Sigmoid colon (tissue), 7 donors: ENCODE measurements around the gene TMEM14C. TPM values are rescaled to one million over a fixed set of nuclear protein-coding genes. Genes with fewer than 3 reads are reported as not detected.
A peak's percentile ranks its signal among the peaks of the same experiment; 100 is the strongest.

Experiments used
- DNase-seq: peaks from one replicate; pipeline ENCODE4 v3.0.0-alpha.2; 2019
- H3K27ac ChIP-seq, 4 donors: fragments of 200-600 bp; sonication (generic); one replicate each; pipeline ENCODE4 v1.5.1; 2016 to 2019; ENCODE audit warnings: mild to moderate bottlenecking in 1 of 4
- H3K27me3 ChIP-seq, 3 donors: fragments of 200-600 bp; sonication (generic); one replicate each; pipeline ENCODE4 v1.5.1; 2019; ENCODE audit warnings: mild to moderate bottlenecking in 1 of 3
- H3K36me3 ChIP-seq, 4 donors: fragments of 200-600 bp; sonication (generic); one replicate each; pipeline ENCODE4 v1.5.1; 2016 to 2019
- H3K4me1 ChIP-seq, 4 donors: fragments of 200-600 bp; sonication (generic); one replicate each; pipeline ENCODE4 v1.5.1; 2017 to 2019
- H3K4me3 ChIP-seq, 4 donors: fragments of 200-600 bp; sonication (generic); one replicate each; pipeline ENCODE4 v1.5.1; 2017 to 2019; ENCODE audit warnings: mild to moderate bottlenecking in 2 of 4, moderate library complexity in 1 of 4
- H3K9me3 ChIP-seq, 4 donors: fragments of 200-600 bp in 3 of 4; sonication (generic) in 3 of 4; one replicate each; pipeline versions ENCODE4 v1.5.1 to v1.6.1; 2013 to 2019
- EP300 ChIP-seq, 4 donors: sonication (generic); formaldehyde crosslinking; IDR thresholded peaks; one replicate each; pipeline ENCODE4 v1.6.1; 2017; ENCODE audit warnings: antibody characterized with exemption in 4 of 4
- POLR2A ChIP-seq, 2 donors: fragments of 450-650 bp; IDR thresholded peaks; one replicate each; pipeline ENCODE4 v1.6.1; 2016; ENCODE audit warnings: antibody characterized with exemption in 2 of 2, mild to moderate bottlenecking in 2 of 2, moderate library complexity in 2 of 2
- POLR2AphosphoS5 ChIP-seq, 4 donors: sonication (generic); formaldehyde crosslinking; IDR thresholded peaks; one replicate each; pipeline ENCODE4 v1.6.1; 2017; ENCODE audit warnings: antibody characterized with exemption in 4 of 4
- WGBS, 2 donors: extraction: QIAGEN DNeasy Blood & Tissue Kit; methylation state at CpG; one replicate each; pipeline ENCODE4 v1.1.7; 2013; 5-methylcytosine and 5-hydroxymethylcytosine counted together
- intact Hi-C: fragments of 100-400 bp; cut with DNase I; formaldehyde crosslinking; loops from one replicate; pipeline ENCODE4 v1.15.1; 2023
- polyA plus RNA-seq, 3 donors: library from polyadenylated mRNA; stranded (reverse); fragments of 200-250 nt; gene quantifications; one replicate each; pipeline ENCODE4 v1.2.3, GENCODE V29; 2013
- total RNA-seq, 4 donors: library from RNA; depleted of rRNA; stranded (reverse); fragments of >200 nt; gene quantifications; one replicate each; pipeline ENCODE4 v1.1.0, GENCODE V29; 2016
- TF ChIP-seq, protein P1 (sequence below), 4 experiments: fragments of 450-650 bp in 3 of 4; fragments of 200-600 bp in 1 of 4; IDR thresholded peaks; one replicate each; pipeline ENCODE4 v1.5.1; 2016 to 2019; ENCODE audit warnings: antibody characterized with exemption in 4 of 4, mild to moderate bottlenecking in 3 of 4, moderate library complexity in 2 of 4
- donor health status: healthy with polysubstance abuse.
- donor health status: Bipolar disorder and iron deficiency.
- donor health status: healthy.

The TMEM14C gene
- total and polyA plus RNA-seq, 7 donors = 86.0 to 199 (median 130) TPM

DNA sequence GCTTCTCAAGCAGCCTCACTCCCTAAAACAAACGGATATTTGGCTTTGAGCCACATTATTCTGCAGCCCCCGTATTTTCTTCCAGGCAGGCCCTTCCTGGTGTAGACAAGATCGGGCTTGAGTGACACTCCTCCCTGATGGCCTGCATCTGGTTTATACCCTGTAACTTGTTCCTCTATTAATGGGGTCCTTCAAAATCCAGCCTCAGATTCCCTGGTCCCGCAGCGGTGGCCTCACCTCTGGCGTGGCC is 375 bp upstream of the TMEM14C start:
- intact Hi-C loops = loop anchor here (2.0 to 10.0 kb wide), 2 partner anchors 28 to 118 kb away; partner anchors contain the start of genes C6orf52 and PAK1IP1
- peaks cover 0 to 36% (median 28%) of the 10 kb centered on the region in 4 donors for H3K4me1 ChIP-seq
- H3K9me3 ChIP-seq = peaks cover 0 to 4% (median 0%) of the 10 kb centered on the region in 4 donors
- TF ChIP-seq POLR2AphosphoS5 (IDR thresholded peaks at IDR 0.05) = no peak
- no peak for TF ChIP-seq EP300 (IDR thresholded peaks at IDR 0.05)
- TF ChIP-seq, protein P1, sequence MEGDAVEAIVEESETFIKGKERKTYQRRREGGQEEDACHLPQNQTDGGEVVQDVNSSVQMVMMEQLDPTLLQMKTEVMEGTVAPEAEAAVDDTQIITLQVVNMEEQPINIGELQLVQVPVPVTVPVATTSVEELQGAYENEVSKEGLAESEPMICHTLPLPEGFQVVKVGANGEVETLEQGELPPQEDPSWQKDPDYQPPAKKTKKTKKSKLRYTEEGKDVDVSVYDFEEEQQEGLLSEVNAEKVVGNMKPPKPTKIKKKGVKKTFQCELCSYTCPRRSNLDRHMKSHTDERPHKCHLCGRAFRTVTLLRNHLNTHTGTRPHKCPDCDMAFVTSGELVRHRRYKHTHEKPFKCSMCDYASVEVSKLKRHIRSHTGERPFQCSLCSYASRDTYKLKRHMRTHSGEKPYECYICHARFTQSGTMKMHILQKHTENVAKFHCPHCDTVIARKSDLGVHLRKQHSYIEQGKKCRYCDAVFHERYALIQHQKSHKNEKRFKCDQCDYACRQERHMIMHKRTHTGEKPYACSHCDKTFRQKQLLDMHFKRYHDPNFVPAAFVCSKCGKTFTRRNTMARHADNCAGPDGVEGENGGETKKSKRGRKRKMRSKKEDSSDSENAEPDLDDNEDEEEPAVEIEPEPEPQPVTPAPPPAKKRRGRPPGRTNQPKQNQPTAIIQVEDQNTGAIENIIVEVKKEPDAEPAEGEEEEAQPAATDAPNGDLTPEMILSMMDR (IDR thresholded peaks at IDR 0.05) = no peak
- no peak for TF ChIP-seq POLR2A (IDR thresholded peaks at IDR 0.05)
- no peaks in the 10 kb centered on the region for H3K27me3 ChIP-seq
- H3K4me3 ChIP-seq = peak overlapping the region; percentile 74 to 85 (median 79)
- peaks cover 0 to 21% (median 8%) of the 10 kb centered on the region in 4 donors for H3K36me3 ChIP-seq
- H3K27ac ChIP-seq = peak overlapping the region; percentile 91 to 94 (median 93)
- 1% methylated on average over 6 of the region's 6 CpGs for WGBS, 2 donors
- no peak for DNase-seq

DNA sequence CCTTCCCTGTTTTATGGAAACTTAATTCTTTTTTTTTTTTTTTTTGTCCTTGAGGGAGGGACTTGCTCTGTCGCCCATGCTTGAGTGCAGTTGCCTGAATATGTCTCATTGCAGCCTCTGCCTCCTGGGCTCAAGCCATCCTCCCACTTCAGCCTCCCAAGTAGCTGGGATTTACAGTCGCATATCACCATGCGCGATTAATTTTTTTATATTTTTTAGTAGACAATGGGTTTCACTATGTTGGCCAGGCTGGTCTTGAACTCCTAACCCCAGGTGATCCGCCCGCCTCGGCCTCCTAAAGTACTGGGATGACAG is 654 bp downstream of the TMEM14C start:
- peak overlapping the region; percentile 91 to 94 (median 93) for H3K27ac ChIP-seq
- H3K4me1 ChIP-seq = peaks cover 0 to 36% (median 28%) of the 10 kb centered on the region in 4 donors
- DNase-seq = no peak
- H3K4me3 ChIP-seq = peak overlapping the region; percentile 74 to 85 (median 79)
- H3K36me3 ChIP-seq = peaks cover 0 to 31% (median 8%) of the 10 kb centered on the region in 4 donors
- H3K9me3 ChIP-seq = peaks cover 0 to under 1% (median 0%) of the 10 kb centered on the region in 4 donors
- intact Hi-C loops = loop anchor here (1.0 to 10.0 kb wide), 3 partner anchors 24 to 119 kb away; partner anchors contain the start of genes C6orf52, PAK1IP1 and TMEM14B
- WGBS, 2 donors = 8 to 39% methylated on average over 7 of the region's 7 CpGs
- no peaks in the 10 kb centered on the region for H3K27me3 ChIP-seq
- TF ChIP-seq POLR2AphosphoS5 (IDR thresholded peaks at IDR 0.05) (no peak), EP300 (IDR thresholded peaks at IDR 0.05) (no peak)

DNA sequence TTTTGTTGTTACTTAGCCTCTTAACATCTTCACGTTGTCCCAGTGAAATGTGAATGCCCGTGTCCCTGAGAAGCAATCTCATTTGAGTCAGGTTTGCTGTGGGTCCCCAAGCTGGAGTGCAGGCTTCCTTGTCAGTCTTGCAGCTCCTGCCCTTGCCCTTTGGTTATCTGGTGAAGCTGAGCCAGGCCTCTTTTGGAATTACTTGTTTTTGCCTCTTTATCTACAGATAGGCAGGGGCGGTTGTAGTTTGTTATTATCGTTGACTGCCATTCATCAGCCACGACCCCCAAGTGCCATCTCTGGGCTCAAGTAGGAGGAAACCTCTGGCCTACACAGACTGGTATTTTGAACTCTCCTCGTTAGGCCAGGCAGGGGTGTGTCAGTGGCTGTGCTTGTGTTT is 2.2 kb downstream of the TMEM14C start:
- H3K36me3 ChIP-seq = peaks cover 0 to 46% (median 13%) of the 10 kb centered on the region in 4 donors
- H3K4me3 ChIP-seq = no peak overlapping the region
- H3K27ac ChIP-seq = no peak overlapping the region
- no peaks in the 10 kb centered on the region for H3K27me3 ChIP-seq
- intact Hi-C loops = loop anchor here (10.0 kb wide), 1 partner anchor 120 kb away; no protein-coding TSS in a partner anchor
- H3K9me3 ChIP-seq = no peaks in the 10 kb centered on the region
- H3K4me1 ChIP-seq = peaks cover 0 to 35% (median 28%) of the 10 kb centered on the region in 4 donors
- 84 to 89% methylated on average over 6 of the region's 6 CpGs for WGBS, 2 donors
- DNase-seq = peak; percentile 8
- no peak for TF ChIP-seq POLR2A (IDR thresholded peaks at IDR 0.05)
- TF ChIP-seq EP300 (IDR thresholded peaks at IDR 0.05) = no peak
- TF ChIP-seq, protein P1 (IDR thresholded peaks at IDR 0.05) = no peak
- TF ChIP-seq POLR2AphosphoS5 (IDR thresholded peaks at IDR 0.05) = no peak

DNA sequence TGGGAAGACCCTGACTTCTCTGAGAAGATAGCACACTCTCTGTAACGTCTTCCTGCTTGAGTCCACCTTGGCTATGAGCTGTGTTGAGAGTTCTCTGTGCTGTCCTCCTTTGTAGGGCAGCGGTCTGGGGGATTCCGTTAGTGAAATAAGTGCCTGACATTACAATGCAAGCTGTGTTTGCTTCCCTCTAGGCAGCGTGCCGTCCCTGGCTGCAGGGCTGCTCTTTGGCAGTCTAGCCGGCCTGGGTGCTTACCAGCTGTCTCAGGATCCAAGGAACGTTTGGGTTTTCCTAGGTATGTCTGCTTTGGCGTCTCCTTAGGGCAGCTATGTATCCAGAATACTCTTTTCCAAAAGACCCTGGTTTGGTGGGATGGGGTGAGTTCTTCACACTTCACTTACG is 2.8 kb downstream of the TMEM14C start:
- Histone ChIP-seq H3K4me1 (peaks cover 0 to 36% (median 28%) of the 10 kb centered on the region in 4 donors), H3K4me3 (no peak overlapping the region), H3K27ac (no peak overlapping the region), H3K27me3 (no peaks in the 10 kb centered on the region), H3K9me3 (no peaks in the 10 kb centered on the region), H3K36me3 (peaks cover 0 to 53% (median 19%) of the 10 kb centered on the region in 4 donors)
- intact Hi-C loops = loop anchor here (10.0 kb wide), 1 partner anchor 121 kb away; no protein-coding TSS in a partner anchor
- DNase-seq = no peak
- TF ChIP-seq EP300 (IDR thresholded peaks at IDR 0.05) (no peak), POLR2A (IDR thresholded peaks at IDR 0.05) (no peak), POLR2AphosphoS5 (IDR thresholded peaks at IDR 0.05) (no peak)
- TF ChIP-seq, protein P1 (IDR thresholded peaks at IDR 0.05) = no peak
- WGBS, 2 donors = 91 to 93% methylated on average over 9 of the region's 9 CpGs

DNA sequence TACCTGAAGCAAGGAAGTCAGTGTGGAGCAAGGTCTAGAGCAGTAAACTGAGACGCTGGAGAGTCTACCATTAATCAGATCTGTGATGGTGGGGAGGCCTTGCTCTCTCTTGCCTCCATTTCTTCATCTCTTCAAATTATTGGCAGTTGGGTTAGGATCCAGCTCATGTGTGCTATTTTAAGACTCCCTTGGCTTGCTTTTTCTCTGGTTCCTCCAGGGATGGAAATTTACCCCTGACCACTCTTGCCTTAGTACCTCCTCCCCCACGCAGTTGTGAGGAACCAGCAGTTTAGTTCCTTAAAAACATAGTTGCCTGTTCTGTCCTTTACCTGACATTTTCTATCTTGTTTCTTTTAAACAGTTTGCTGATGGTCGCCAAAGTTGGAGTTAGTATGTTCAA is 7.4 kb downstream of the TMEM14C start:
- Histone ChIP-seq H3K9me3 (no peaks in the 10 kb centered on the region), H3K36me3 (peaks cover 0 to 68% (median 22%) of the 10 kb centered on the region in 4 donors), H3K27ac (no peak overlapping the region), H3K4me1 (peaks cover 0 to 18% (median 7%) of the 10 kb centered on the region in 4 donors), H3K27me3 (no peaks in the 10 kb centered on the region), H3K4me3 (no peak overlapping the region)
- WGBS, 2 donors = 83 to 88% methylated on average over 3 of the region's 3 CpGs
- intact Hi-C loops = no loop called here
- no peak for TF ChIP-seq EP300 (IDR thresholded peaks at IDR 0.05)
- no peak for TF ChIP-seq POLR2A (IDR thresholded peaks at IDR 0.05)
- TF ChIP-seq POLR2AphosphoS5 (IDR thresholded peaks at IDR 0.05) = no peak
- TF ChIP-seq, protein P1 (IDR thresholded peaks at IDR 0.05) = no peak
- DNase-seq = no peak
